A673 (cell line): ENCODE results near the gene EI24.
A peak's percentile ranks its signal among the peaks of the same experiment; 100 is the strongest.

Source experiments
- EZH2 ChIP-seq: fragments of 200-600 bp; sonication (generic); IDR thresholded peaks from 2 replicates; pipeline ENCODE4 v1.6.1; 2017; ENCODE audit warnings: borderline replicate concordance, low read depth, mild to moderate bottlenecking, mixed read lengths, antibody characterized with exemption, low read length; ENCODE audit not compliant: poor library complexity, severe bottlenecking
- TF ChIP-seq, protein P1 (sequence below): fragments of 300-800, 200-600 bp; sonication (generic); conservative IDR thresholded peaks from 2 replicates; pipeline ENCODE4 v1.5.1; 2017; ENCODE audit warnings: low read depth, mild to moderate bottlenecking, antibody characterized with exemption, low read length, moderate library complexity, mixed read lengths

DNA sequence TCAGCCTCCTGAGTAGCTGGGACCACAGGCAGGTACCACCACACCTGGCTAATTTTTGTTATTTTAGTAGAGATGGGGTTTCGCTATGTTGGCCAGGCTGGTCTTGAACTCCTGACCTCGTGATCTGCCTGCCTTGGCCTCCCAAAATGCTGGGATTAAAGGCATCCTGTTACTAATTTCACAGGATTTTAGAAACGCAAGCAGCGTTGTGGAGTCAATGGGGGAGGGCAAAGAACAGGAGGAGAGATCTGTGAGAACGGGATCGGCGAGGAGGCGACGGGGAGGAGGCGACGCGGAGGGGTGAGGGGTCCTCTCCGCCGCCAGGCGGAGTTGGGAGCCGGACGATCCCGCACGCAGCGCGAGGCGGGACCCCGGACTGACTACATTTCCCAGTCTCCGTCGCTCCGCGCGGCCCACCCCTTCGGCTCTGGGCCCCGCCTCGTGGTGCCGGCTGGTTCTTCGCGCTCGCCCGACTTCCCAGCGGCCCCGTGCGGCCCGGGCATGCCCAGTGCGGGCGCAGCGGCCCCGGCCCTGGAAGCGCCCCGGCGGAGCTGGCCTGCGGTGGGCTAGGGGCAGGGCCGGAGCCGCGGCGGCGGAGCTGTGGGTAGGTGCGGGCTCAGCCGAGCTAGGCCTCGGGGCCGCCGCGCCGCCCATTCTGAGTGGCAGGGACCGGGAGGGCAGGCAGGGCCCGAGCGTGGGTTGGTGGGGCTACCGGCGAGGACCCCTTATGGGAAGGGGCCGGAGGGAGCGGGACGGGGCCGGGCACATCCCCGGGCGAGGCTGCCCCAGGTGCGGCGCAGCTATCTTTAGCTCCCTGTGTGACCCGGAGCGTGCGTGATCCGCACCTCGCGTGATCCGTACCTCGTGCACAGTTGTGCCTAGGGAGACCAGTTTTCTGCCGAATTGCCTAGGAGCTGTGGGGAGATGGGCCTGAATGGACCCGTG lies at the start of gene EI24:
- TF ChIP-seq, protein P1, sequence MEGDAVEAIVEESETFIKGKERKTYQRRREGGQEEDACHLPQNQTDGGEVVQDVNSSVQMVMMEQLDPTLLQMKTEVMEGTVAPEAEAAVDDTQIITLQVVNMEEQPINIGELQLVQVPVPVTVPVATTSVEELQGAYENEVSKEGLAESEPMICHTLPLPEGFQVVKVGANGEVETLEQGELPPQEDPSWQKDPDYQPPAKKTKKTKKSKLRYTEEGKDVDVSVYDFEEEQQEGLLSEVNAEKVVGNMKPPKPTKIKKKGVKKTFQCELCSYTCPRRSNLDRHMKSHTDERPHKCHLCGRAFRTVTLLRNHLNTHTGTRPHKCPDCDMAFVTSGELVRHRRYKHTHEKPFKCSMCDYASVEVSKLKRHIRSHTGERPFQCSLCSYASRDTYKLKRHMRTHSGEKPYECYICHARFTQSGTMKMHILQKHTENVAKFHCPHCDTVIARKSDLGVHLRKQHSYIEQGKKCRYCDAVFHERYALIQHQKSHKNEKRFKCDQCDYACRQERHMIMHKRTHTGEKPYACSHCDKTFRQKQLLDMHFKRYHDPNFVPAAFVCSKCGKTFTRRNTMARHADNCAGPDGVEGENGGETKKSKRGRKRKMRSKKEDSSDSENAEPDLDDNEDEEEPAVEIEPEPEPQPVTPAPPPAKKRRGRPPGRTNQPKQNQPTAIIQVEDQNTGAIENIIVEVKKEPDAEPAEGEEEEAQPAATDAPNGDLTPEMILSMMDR, result peak; percentile 79
- no peak for TF ChIP-seq EZH2
